Osteocyte (in vitro differentiated cells): ENCODE measurements around the gene GRAPL. TPM values are rescaled to one million over a fixed set of nuclear protein-coding genes. Genes with fewer than 3 reads are reported as not detected.
"Not testable (repeated sequence)": the region's sequence is repeated elsewhere in the genome, so short reads cannot be mapped to it uniquely, and the experiment has no call there.

ENCODE experiments used
- DNase-seq: peaks from one replicate; pipeline ENCODE4 v3.0.0; 2021; ENCODE audit warnings: mixed read lengths; ENCODE audit not compliant: unreplicated experiment; ENCODE audit errors: extremely low spot score
- H3K27ac Mint-ChIP-seq: one replicate; pipeline ENCODE4 v1.8.0; 2021; ENCODE audit warnings: mild to moderate bottlenecking, mixed read lengths; ENCODE audit not compliant: unreplicated experiment
- H3K27me3 Mint-ChIP-seq: one replicate; pipeline ENCODE4 v1.8.0; 2021; ENCODE audit warnings: mixed read lengths; ENCODE audit not compliant: unreplicated experiment
- H3K36me3 Mint-ChIP-seq: one replicate; pipeline ENCODE4 v1.8.0; 2021; ENCODE audit warnings: mixed read lengths; ENCODE audit not compliant: unreplicated experiment
- H3K4me1 Mint-ChIP-seq: one replicate; pipeline ENCODE4 v1.8.0; 2021; ENCODE audit warnings: mixed read lengths; ENCODE audit not compliant: unreplicated experiment
- H3K4me3 Mint-ChIP-seq: one replicate; pipeline ENCODE4 v1.8.0; 2021; ENCODE audit warnings: mild to moderate bottlenecking, moderate library complexity, mixed read lengths; ENCODE audit not compliant: unreplicated experiment
- H3K9me3 Mint-ChIP-seq: one replicate; pipeline ENCODE4 v1.8.0; 2021; ENCODE audit warnings: mixed read lengths; ENCODE audit not compliant: unreplicated experiment
- total RNA-seq: library from RNA; stranded (reverse); gene quantifications from 2 replicates; pipeline ENCODE4 v1.2.1, GENCODE V29; 2021

The GRAPL gene
- total RNA-seq, 1 donor from 2014 or later: not detected

DNA sequence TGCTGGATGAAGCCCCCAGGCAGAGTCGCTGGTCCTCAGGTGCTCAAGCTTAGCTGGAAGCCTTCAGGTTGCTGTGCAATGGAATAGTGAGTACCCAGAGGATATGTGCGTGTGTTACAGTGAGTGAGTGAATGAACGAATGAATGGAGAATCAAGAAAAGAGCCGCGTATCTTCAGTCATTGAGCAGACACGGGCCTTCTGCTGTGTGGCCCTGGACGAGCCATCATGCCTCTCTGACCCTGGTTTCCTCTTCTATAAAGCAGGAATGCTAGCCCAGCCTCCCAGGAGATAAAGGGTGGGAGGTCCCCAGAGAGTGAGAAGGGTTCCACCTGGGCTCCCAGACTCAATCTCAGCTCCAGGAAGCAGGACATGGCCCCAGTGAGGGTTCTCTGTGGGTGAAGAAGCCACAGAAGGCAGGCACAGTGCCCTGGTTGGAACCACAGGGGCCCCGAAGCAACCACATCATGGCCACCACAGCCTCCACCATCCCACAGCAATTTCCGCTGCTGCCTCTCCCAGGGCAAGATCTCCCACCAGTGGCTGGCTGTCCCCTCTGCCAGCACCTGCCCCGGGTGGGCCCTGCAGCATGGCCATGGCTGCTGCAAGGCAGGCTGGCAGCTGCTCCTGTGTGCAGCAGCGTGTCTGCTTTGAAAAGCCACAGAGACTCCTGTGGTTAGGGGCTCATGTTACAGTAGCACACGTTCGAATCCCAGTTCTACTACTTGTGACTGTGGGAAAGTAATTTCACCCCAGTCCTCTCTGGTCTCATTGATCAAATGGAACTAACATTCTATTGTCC lies 34.1 kb downstream of the GRAPL start:
- H3K4me3 Mint-ChIP-seq, H3K9me3 Mint-ChIP-seq, H3K4me1 Mint-ChIP-seq, H3K27ac Mint-ChIP-seq, DNase-seq, H3K36me3 Mint-ChIP-seq, H3K27me3 Mint-ChIP-seq: not testable (repeated sequence)

DNA sequence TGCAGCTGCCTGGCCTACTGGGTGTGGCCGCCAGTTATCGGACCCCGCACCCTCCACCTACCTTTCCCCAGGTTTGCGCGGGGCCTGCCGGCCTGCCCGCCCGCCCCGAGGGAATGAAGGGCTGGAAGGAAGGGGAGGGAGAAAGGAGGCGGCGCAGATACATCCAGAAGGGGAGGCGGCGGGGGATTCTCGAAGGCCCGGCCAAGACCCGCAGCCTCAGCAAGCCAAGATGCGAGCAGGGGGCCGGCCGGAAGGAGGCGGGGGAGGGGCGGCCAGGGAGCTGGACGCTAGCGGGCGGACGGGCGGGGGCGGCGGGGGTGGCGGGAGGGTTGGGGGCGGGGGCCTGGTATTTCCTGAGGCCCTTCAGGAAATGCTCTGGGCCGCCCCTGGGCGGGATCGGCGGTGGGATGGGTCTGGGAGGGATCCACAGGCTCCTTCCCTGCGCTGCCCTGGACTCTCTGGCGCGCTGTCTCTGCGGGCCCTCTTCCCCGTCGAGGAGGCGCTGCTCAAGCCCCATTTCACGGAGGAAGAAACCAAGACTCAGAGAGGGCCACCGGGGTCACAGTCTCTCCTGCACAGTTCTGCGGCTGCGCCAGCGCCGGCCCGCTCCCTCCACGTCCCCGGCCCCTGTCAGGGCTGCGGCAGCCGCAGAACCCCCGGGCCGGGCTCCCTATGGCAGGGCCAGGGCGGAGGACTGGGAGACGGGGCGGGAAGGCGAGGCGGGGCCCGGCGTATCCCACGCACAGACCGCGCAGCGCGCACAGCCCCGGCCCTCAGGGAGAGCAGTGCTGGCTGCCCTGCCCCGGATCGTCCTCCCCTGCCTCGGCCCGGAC lies 35.2 kb downstream of the GRAPL start:
- not testable (repeated sequence) for H3K27ac Mint-ChIP-seq, H3K4me1 Mint-ChIP-seq, DNase-seq, H3K36me3 Mint-ChIP-seq, H3K27me3 Mint-ChIP-seq, H3K4me3 Mint-ChIP-seq, H3K9me3 Mint-ChIP-seq

GRCh38 chr17:19174422-19174821 lies 47.0 kb downstream of the GRAPL start:
- not testable (repeated sequence) for H3K9me3 Mint-ChIP-seq, H3K4me1 Mint-ChIP-seq, H3K27ac Mint-ChIP-seq, H3K4me3 Mint-ChIP-seq, H3K27me3 Mint-ChIP-seq, H3K36me3 Mint-ChIP-seq, DNase-seq

DNA sequence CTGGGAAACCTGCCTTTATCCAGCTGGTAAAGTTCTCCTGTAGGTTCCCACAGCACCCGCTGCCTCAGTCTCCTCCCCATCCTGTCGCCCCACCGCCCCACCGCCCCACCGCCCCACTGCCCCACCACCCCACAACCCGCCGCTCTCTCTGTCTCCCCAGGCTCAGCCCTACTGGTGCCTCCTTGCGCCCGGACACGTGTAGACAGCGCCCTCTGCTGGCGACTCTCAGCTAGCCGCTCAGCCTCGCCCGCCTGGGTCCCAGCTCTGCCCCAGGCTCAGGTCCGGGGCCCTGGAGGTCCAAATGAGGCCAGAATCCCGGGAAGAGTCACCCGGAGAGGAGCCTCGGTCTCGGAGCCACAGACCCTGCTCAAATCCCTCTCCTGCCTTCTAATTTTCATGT lies 48.0 kb downstream of the GRAPL start:
- not testable (repeated sequence) for H3K4me1 Mint-ChIP-seq, H3K9me3 Mint-ChIP-seq, H3K4me3 Mint-ChIP-seq, DNase-seq, H3K36me3 Mint-ChIP-seq, H3K27ac Mint-ChIP-seq, H3K27me3 Mint-ChIP-seq

DNA sequence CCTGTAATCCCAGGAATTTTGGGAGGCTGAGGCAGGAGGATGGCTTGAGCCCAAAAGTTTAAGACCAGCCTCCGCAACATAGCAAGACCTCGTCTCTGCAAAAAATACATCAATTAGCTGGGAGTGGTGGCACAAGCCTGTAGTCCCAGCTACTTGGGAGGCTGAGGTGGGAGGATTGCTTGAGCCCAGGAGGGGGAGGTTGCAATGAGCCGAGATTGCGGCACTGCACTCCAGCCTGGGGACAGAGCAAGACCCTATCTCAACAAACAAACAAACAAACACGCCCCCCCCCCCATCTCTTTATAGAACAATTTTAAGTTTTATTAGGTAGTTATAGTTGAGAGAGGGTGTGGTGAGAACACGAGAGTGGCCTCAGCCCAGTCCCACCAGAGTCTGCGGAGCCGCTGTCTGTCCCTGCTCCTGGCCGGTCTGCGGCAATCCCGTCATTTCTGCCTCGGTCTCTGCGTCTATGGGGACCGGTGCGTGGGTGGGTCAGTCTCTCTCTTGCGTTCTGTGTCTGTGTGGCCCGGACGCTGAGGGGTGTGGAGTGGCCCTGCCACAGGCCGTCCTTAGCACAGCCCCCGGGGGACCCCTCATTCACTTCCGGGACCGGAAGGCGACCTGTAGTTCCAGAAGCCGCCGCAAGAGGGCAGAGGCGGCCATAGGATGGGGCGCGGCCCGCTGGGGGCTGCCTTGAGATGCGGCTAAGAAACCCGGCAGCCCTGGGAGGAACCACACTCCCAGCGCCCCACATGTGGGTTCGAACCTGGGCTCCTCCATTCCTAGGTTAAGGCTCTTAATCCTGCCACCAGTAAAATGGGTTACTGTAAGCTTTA lies 53.9 kb downstream of the GRAPL start:
- not testable (repeated sequence) for H3K4me1 Mint-ChIP-seq, H3K27ac Mint-ChIP-seq, H3K9me3 Mint-ChIP-seq, DNase-seq, H3K27me3 Mint-ChIP-seq, H3K4me3 Mint-ChIP-seq, H3K36me3 Mint-ChIP-seq

- not testable (repeated sequence) for DNase-seq, H3K4me3 Mint-ChIP-seq, H3K27me3 Mint-ChIP-seq, H3K36me3 Mint-ChIP-seq, H3K27ac Mint-ChIP-seq, H3K4me1 Mint-ChIP-seq, H3K9me3 Mint-ChIP-seq
Observed at GRCh38 chr17:19187883-19188869, 60.8 kb downstream of the GRAPL start.

- H3K27ac Mint-ChIP-seq, H3K9me3 Mint-ChIP-seq, H3K4me1 Mint-ChIP-seq, H3K4me3 Mint-ChIP-seq, H3K27me3 Mint-ChIP-seq, DNase-seq, H3K36me3 Mint-ChIP-seq: not testable (repeated sequence)
Observed at GRCh38 chr17:19188870-19189708, 61.7 kb downstream of the GRAPL start.

GRCh38 chr17:19189781-19190405 lies 62.5 kb downstream of the GRAPL start:
- not testable (repeated sequence) for H3K9me3 Mint-ChIP-seq, H3K4me1 Mint-ChIP-seq, H3K4me3 Mint-ChIP-seq, DNase-seq, H3K36me3 Mint-ChIP-seq, H3K27me3 Mint-ChIP-seq, H3K27ac Mint-ChIP-seq

- H3K36me3 Mint-ChIP-seq, H3K4me3 Mint-ChIP-seq, H3K9me3 Mint-ChIP-seq, H3K4me1 Mint-ChIP-seq, H3K27me3 Mint-ChIP-seq, H3K27ac Mint-ChIP-seq: not testable (repeated sequence)
- DNase-seq: peak; percentile 54
Observed at GRCh38 chr17:19196382-19197204, 69.2 kb downstream of the GRAPL start.
